Measurements from ENCODE around the gene SNCA.

Gene SNCA

DNA sequence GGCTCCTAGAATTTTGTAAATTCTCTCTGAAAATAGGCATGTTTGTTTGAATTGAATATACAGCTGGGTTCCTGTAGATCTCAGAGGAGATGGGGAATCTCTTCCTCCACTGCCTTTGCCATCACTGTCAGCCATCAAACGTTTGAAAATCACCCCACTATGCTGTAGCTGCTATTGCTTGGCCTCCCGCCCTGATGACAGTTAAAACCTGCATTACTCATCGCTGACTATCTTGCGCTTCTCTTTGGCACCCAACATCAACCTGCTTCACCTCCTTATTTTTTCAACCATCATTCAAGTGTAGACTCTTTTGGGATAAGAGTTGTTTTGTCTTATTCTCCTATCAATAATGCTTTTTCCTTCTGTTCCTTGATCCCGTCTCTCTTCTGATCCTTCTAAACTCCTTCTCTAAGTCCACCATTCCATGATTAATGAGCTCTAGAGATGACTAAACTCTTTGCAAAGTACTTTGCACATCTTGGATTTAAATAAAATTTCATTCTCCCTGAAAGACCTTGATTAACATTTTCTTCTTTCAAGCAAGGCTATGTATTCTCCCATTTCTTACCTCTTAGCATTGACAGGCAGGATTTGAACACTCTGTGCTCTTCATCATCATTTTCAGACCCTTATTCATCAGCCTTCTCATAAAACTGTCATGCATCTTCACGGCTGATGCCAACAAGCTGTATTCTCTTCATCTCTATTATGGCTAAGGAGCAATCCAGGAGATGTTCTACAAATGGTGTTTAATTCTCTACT is 133.0 kb downstream of the SNCA start:
- no peak for DNase-seq

DNA sequence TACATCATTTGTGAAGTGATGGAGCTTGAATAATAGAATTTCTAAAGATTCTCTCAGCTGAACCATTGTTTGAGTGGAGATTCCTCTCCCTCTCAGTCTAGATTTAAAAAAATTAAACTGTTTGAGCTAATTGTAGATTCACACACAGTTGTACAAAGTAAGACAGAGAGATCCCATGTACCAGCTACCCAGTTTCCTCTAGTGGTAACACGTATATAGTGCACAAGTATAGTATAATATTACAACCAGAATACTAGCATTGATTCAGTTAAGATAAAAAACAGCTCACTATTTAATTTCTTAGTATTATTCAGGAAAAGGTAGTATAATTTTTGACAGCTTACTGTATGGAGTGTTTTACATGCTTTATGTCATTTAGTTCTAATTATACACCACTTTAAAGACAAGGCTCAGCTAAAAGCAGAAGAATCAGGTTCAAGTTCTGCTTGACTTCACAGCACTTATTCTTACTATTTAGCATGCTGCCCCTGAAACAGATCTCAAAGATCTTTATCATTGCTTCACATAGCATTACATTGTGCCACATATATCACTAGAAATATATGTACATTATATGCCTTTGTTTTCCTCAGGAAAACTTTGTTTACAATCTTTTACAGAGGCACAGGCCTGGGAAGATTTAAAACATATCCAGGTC is 136.1 kb downstream of the SNCA start:
- no peak for DNase-seq

GRCh38 chr4:89685690-89686089 is 151.3 kb downstream of the SNCA start:
- DNase-seq = no peak

DNA sequence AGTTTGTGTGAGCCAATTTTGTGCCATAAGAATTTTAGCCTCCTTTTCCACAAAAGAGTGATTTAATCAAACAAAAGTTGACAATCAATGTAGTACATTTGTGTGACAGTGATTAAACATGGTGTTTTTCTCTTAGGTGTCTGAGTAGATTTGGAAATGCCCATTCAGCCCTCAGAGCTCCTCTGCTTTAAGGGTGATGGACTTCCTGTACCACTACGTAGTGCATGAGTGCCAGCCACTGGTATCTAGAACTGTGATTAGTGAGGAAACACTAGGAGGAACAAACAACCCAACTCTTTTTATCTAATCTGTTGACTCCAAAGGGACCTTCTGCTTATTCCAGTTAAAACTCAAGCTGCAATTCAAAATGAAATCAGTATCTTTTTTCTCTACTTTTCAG is 151.7 kb downstream of the SNCA start:
- no peak for DNase-seq

DNA sequence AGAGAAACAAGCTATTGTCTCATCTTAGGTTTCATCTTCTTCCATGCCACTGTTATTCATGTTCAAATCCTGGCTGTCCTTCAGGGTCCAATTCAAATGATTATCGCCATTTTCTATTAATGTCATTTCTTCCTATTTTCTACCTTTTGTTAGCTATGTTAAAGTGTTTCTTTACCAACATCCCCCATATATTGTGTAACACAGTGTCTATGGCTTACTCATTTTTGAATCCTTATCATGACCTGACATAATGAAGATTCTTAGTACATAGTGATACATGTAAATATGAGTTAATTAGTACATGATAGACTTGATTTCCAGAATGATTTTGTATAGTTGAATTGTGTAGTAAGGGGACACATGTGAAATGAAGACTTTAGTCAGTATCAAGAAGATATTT is 152.4 kb downstream of the SNCA start:
- DNase-seq = no peak

GRCh38 chr4:89682808-89683207 is 154.2 kb downstream of the SNCA start:
- no peak for DNase-seq

- no peak for DNase-seq
Observed at GRCh38 chr4:89681671-89682070, 155.3 kb downstream of the SNCA start.

DNA sequence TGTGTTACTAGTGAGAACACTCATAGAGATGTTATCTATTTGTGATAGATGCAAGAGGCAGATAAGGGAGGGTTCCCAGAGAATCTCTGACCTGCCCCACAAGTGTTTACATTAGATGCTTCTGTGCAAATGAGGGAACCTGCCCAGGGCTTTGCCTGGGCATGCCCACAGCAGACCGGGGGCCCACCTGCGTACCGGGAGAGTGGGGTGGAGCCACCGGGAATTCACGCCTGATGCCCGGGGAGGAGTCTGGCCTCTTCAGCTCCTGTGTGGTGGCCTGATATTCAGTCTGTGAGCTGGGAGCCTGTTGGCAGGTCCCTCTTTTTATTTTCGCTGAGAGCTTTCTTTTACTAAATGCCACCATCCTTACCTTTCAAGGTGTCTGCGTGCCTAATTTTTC is 155.7 kb downstream of the SNCA start:
- no peak for DNase-seq

GRCh38 chr4:89674876-89675459 is 162.0 kb downstream of the SNCA start:
- DNase-seq = peak in 1 of 2 experiments; percentile 22

Data from NCI-H2081 (cell line).